Keratinocyte (primary cell): Measurements from ENCODE around the gene CHRM4. TPM values are rescaled to one million over a fixed set of nuclear protein-coding genes. Genes with fewer than 3 reads are reported as not detected.

Experiments used
- DNase-seq: peaks from one replicate; pipeline ENCODE4 v3.0.0-alpha.2; 2011; ENCODE audit warnings: low read depth, missing footprints, low spot score
- FAIRE-seq: peaks from 2 replicates; lab custom pipeline; 2011; peaks lifted over from hg19 to GRCh38; lab: Jason Lieb, UNC
- H2AFZ ChIP-seq: 2 replicates; pipeline ENCODE4 v1.6.0; 2012; ENCODE audit warnings: low read length, control low read depth, inconsistent platforms; ENCODE audit not compliant: control insufficient read depth
- H3K27ac ChIP-seq: 2 replicates; pipeline ENCODE4 v1.5.1; 2011; ENCODE audit warnings: low read length; ENCODE audit not compliant: control insufficient read depth, insufficient read depth
- H3K27me3 ChIP-seq: 3 replicates; pipeline ENCODE4 v1.6.0; 2011; ENCODE audit warnings: low read length; ENCODE audit not compliant: control insufficient read depth, insufficient read depth; ENCODE audit errors: extremely low read depth
- H3K36me3 ChIP-seq, 2 experiments: 2 replicates in 1 of 2; 3 replicates in 1 of 2; pipeline ENCODE4 v1.5.1; 2011; ENCODE audit warnings: low read length in 2 of 2, mild to moderate bottlenecking in 1 of 2; ENCODE audit not compliant: control insufficient read depth in 2 of 2, insufficient read depth in 2 of 2; ENCODE audit errors: extremely low read depth in 1 of 2
- H3K4me1 ChIP-seq: 3 replicates; pipeline ENCODE4 v1.5.1; 2011; ENCODE audit warnings: low read length; ENCODE audit not compliant: control insufficient read depth, insufficient read depth; ENCODE audit errors: extremely low read depth
- H3K4me2 ChIP-seq: 3 replicates; pipeline ENCODE4 v1.6.0; 2011; ENCODE audit warnings: low read depth, low read length; ENCODE audit not compliant: control insufficient read depth, insufficient read depth; ENCODE audit errors: extremely low read depth
- H3K4me3 ChIP-seq, 3 experiments: fragments of 200-600 bp in 1 of 3; sonication (generic) in 1 of 3; 2 replicates in 2 of 3; 3 replicates in 1 of 3; pipeline ENCODE4 v1.5.1; 2011 to 2016; ENCODE audit warnings: low read length in 3 of 3, mild to moderate bottlenecking in 3 of 3, control low read depth in 2 of 3, inconsistent platforms in 1 of 3, low read depth in 1 of 3, mixed read lengths in 1 of 3, mixed run types in 1 of 3, moderate library complexity in 1 of 3; ENCODE audit not compliant: control insufficient read depth in 2 of 3, insufficient read depth in 2 of 3; ENCODE audit errors: extremely low read depth in 1 of 3
- H3K79me2 ChIP-seq: 2 replicates; pipeline ENCODE4 v1.6.0; 2012; ENCODE audit warnings: low read length; ENCODE audit not compliant: control insufficient read depth, insufficient read depth
- H3K9ac ChIP-seq: 3 replicates; pipeline ENCODE4 v1.6.0; 2011; ENCODE audit warnings: low read length; ENCODE audit not compliant: control insufficient read depth, insufficient read depth; ENCODE audit errors: extremely low read depth
- H3K9me1 ChIP-seq: 3 replicates; pipeline ENCODE4 v1.6.0; 2011; ENCODE audit warnings: low read length; ENCODE audit not compliant: control insufficient read depth, insufficient read depth; ENCODE audit errors: extremely low read depth
- H3K9me3 ChIP-seq: 2 replicates; pipeline ENCODE4 v1.5.1; 2012; ENCODE audit warnings: low read depth, low read length; ENCODE audit not compliant: control insufficient read depth
- H4K20me1 ChIP-seq: 3 replicates; pipeline ENCODE4 v1.6.0; 2011; ENCODE audit warnings: low read length; ENCODE audit not compliant: control insufficient read depth, insufficient read depth; ENCODE audit errors: extremely low read depth
- EZH2 ChIP-seq: IDR thresholded peaks from one replicate; pipeline ENCODE4 v1.6.1; 2012; ENCODE audit warnings: inconsistent platforms, mild to moderate bottlenecking, low read length, moderate library complexity
- dilution Hi-C: fragments of 300-500 bp; cut with MboI; formaldehyde crosslinking; loops from one replicate; pipeline ENCODE4 v1.7.0; 2020; ENCODE audit warnings: low sequenced_read_pairs; ENCODE audit not compliant: extremely low pct_ligation_motif_present
- polyA plus RNA-seq, 5 experiments: library from polyadenylated mRNA; depleted of rRNA in 3 of 5; stranded (reverse) in 3 of 5; stranded (forward) in 1 of 5; unstranded in 1 of 5; fragments of >200 nt; gene quantifications; 1 replicate in 1 of 5; 2 replicates in 3 of 5; 3 replicates in 1 of 5; pipeline versions ENCODE4 v1.2.1 to v1.2.3, GENCODE V29; 2011 to 2012; ENCODE audit warnings: missing spikeins in 2 of 5, low read depth in 1 of 5, low replicate concordance in 1 of 5
- TF ChIP-seq, protein P1 (sequence below), 3 experiments: IDR thresholded peaks in 1 of 3; conservative IDR thresholded peaks in 1 of 3; optimal IDR thresholded peaks in 1 of 3; 2 replicates in 2 of 3; 3 replicates in 1 of 3; pipeline versions ENCODE3 to v1.5.1; 2011; ENCODE audit warnings: low read length in 3 of 3, mild to moderate bottlenecking in 3 of 3, moderate library complexity in 2 of 3, control low read depth in 1 of 3, inconsistent platforms in 1 of 3; ENCODE audit not compliant: insufficient read depth in 2 of 3; ENCODE audit errors: extremely low read depth in 1 of 3

The CHRM4 gene
- polyA plus RNA-seq, 1 donor (not counting 4 experiments of a cell fraction or from before 2014, with no cell fraction given) = not detected

- H3K27ac ChIP-seq = no peak overlapping the region
- no peak for FAIRE-seq
These were observed 44.1 kb upstream of the CHRM4 start for GRCh38 chr11:46435679-46436078.

GRCh38 chr11:46431211-46431610 lies 39.6 kb upstream of the CHRM4 start:
- dilution Hi-C loops = no loop called here
- no peaks in the 10 kb centered on the region for H3K79me2 ChIP-seq
- FAIRE-seq (no peak), DNase-seq (no peak)
- no peaks in the 10 kb centered on the region for H4K20me1 ChIP-seq
- no peaks in the 10 kb centered on the region for H3K27me3 ChIP-seq
- no peaks in the 10 kb centered on the region for H3K9me1 ChIP-seq
- H3K4me3 ChIP-seq = no peak overlapping the region
- H3K36me3 ChIP-seq = peaks cover 8 to 20% of the 10 kb centered on the region in 2 experiments
- H3K4me2 ChIP-seq = no peak overlapping the region
- H3K4me1 ChIP-seq = peaks cover 3% of the 10 kb centered on the region
- no peak overlapping the region for H2AFZ ChIP-seq
- no peak for TF ChIP-seq EZH2
- TF ChIP-seq, protein P1, sequence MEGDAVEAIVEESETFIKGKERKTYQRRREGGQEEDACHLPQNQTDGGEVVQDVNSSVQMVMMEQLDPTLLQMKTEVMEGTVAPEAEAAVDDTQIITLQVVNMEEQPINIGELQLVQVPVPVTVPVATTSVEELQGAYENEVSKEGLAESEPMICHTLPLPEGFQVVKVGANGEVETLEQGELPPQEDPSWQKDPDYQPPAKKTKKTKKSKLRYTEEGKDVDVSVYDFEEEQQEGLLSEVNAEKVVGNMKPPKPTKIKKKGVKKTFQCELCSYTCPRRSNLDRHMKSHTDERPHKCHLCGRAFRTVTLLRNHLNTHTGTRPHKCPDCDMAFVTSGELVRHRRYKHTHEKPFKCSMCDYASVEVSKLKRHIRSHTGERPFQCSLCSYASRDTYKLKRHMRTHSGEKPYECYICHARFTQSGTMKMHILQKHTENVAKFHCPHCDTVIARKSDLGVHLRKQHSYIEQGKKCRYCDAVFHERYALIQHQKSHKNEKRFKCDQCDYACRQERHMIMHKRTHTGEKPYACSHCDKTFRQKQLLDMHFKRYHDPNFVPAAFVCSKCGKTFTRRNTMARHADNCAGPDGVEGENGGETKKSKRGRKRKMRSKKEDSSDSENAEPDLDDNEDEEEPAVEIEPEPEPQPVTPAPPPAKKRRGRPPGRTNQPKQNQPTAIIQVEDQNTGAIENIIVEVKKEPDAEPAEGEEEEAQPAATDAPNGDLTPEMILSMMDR (optimal IDR thresholded peaks at IDR 0.05 in 1 of 3, IDR thresholded peaks at IDR 0.05 in 1 of 3, conservative IDR thresholded peaks at IDR 0.05 in 1 of 3; ENCODE audit: extremely low read depth in 1 of 3, insufficient read depth in 2 of 3, low read length in 3 of 3) = no peak
- H3K9ac ChIP-seq = no peak overlapping the region
- no peaks in the 10 kb centered on the region for H3K9me3 ChIP-seq
- H3K27ac ChIP-seq = no peak overlapping the region

More at GRCh38 chr11:46435679-46436078, 44.1 kb upstream of the CHRM4 start:
- TF ChIP-seq, protein P1 (optimal IDR thresholded peaks at IDR 0.05 in 1 of 3, IDR thresholded peaks at IDR 0.05 in 1 of 3, conservative IDR thresholded peaks at IDR 0.05 in 1 of 3; ENCODE audit: extremely low read depth in 1 of 3, insufficient read depth in 2 of 3, low read length in 3 of 3) = no peak
- no peak for TF ChIP-seq EZH2
- Histone ChIP-seq H3K36me3 (peaks cover 7 to 19% of the 10 kb centered on the region in 2 experiments), H3K9me3 (no peaks in the 10 kb centered on the region), H3K4me3 (no peak overlapping the region), H3K79me2 (no peaks in the 10 kb centered on the region), H3K27me3 (no peaks in the 10 kb centered on the region), H3K4me1 (no peaks in the 10 kb centered on the region), H3K9ac (no peak overlapping the region), H4K20me1 (no peaks in the 10 kb centered on the region), H2AFZ (no peak overlapping the region), H3K4me2 (no peak overlapping the region), H3K9me1 (no peaks in the 10 kb centered on the region)
- dilution Hi-C loops = no loop called here
- no peak for DNase-seq
